B cell (primary cell): Measurements from ENCODE around the gene WDR1. TPM values are rescaled to one million over a fixed set of nuclear protein-coding genes. Genes with fewer than 3 reads are reported as not detected.

Experiments used
- ATAC-seq: fragments of 200-7000 bp; cut with Tn5 transposase; one replicate; pipeline ENCODE4 v1.10.0; 2021; ENCODE audit warnings: low read depth, mild to moderate bottlenecking, moderate number of reproducible peaks, moderate library complexity
- CTCF ChIA-PET: fragments of 350-600 bp; sonication (Branson Sonifier 250); formaldehyde crosslinking; loops from one replicate; lab custom pipeline; 2021; ENCODE audit warnings: antibody characterized with exemption, inconsistent platforms; lab: Charles Lee
- POLR2A ChIA-PET: fragments of 350-600 bp; sonication (Branson Sonifier 250); formaldehyde crosslinking; loops from one replicate; lab custom pipeline; 2021; ENCODE audit warnings: antibody characterized with exemption; lab: Charles Lee
- DNase-seq: peaks from one replicate; pipeline ENCODE4 v3.0.0; 2013
- H2AFZ ChIP-seq: 2 replicates; pipeline ENCODE4 v1.6.1; 2012; ENCODE audit warnings: mild to moderate bottlenecking, low read depth, low read length; ENCODE audit not compliant: insufficient read depth, poor library complexity, severe bottlenecking
- H3K27ac ChIP-seq, 2 donors: 1 replicate in 1 of 2; 2 replicates in 1 of 2; pipeline ENCODE4 v1.5.1; 2012 to 2013; ENCODE audit warnings: low read length in 2 of 2, mild to moderate bottlenecking in 2 of 2, moderate library complexity in 1 of 2
- H3K27me3 ChIP-seq, 4 experiments: fragments of 200-600 bp in 1 of 4; sonication (generic) in 1 of 4; replicated peaks in 1 of 4; 1 replicate in 2 of 4; 2 replicates in 2 of 4; pipeline versions ENCODE4 v1.6.1 to v1.7.0; 2013 to 2016; ENCODE audit warnings: low read length in 3 of 4, mild to moderate bottlenecking in 2 of 4, mixed read lengths in 1 of 4, moderate library complexity in 1 of 4; ENCODE audit not compliant: insufficient read depth in 4 of 4, control insufficient read depth in 3 of 4; ENCODE audit errors: control extremely low read depth in 1 of 4
- H3K36me3 ChIP-seq, 2 experiments: replicated peaks in 1 of 2; 1 replicate in 1 of 2; 2 replicates in 1 of 2; pipeline versions ENCODE4 v1.6.1 to v1.7.1; 2013; ENCODE audit warnings: low read length in 1 of 2; ENCODE audit not compliant: insufficient read depth in 2 of 2, control insufficient read depth in 1 of 2; ENCODE audit errors: control extremely low read depth in 1 of 2, extremely low read depth in 1 of 2
- H3K4me1 ChIP-seq, 2 donors: fragments of 200-600 bp in 1 of 2; sonication (generic) in 1 of 2; 1 replicate in 1 of 2; 2 replicates in 1 of 2; pipeline versions ENCODE4 v1.5.1 to v1.6.1; 2013 to 2017; ENCODE audit warnings: low read length in 2 of 2; ENCODE audit not compliant: control insufficient read depth in 2 of 2, insufficient read depth in 2 of 2
- H3K4me2 ChIP-seq: replicated peaks from 2 replicates; pipeline ENCODE3; 2012; ENCODE audit warnings: mild to moderate bottlenecking, low read depth, low read length; ENCODE audit not compliant: poor library complexity, severe bottlenecking
- H3K4me3 ChIP-seq, 5 experiments: fragments of 200-600 bp in 1 of 5; sonication (generic) in 1 of 5; 1 replicate in 3 of 5; 2 replicates in 2 of 5; pipeline versions ENCODE4 v1.5.1 to v1.7.0; 2011 to 2016; ENCODE audit warnings: low read length in 4 of 5, mild to moderate bottlenecking in 4 of 5, low read depth in 2 of 5, control low read depth in 1 of 5, moderate library complexity in 1 of 5; ENCODE audit not compliant: insufficient read depth in 1 of 5; ENCODE audit errors: control extremely low read depth in 1 of 5, extremely low read depth in 1 of 5
- H3K79me2 ChIP-seq: fragments of 200-600 bp; sonication (generic); one replicate; pipeline ENCODE4 v1.6.0; 2016; ENCODE audit warnings: low read length; ENCODE audit not compliant: control insufficient read depth, insufficient read depth
- H3K9ac ChIP-seq: fragments of 200-600 bp; sonication (generic); 2 replicates; pipeline ENCODE4 v1.6.1; 2017; ENCODE audit warnings: mild to moderate bottlenecking, low read length, moderate library complexity
- H3K9me3 ChIP-seq, 3 donors: one replicate each; pipeline versions ENCODE4 v1.6.1 to v1.7.1; 2013; ENCODE audit warnings: low read length in 2 of 3; ENCODE audit not compliant: control insufficient read depth in 2 of 3, insufficient read depth in 1 of 3; ENCODE audit errors: control extremely low read depth in 1 of 3
- H4K20me1 ChIP-seq: 2 replicates; pipeline ENCODE4 v1.6.0; 2012; ENCODE audit warnings: mild to moderate bottlenecking, low read length; ENCODE audit not compliant: insufficient read depth, control insufficient read depth, poor library complexity, severe bottlenecking
- H3K27ac Mint-ChIP-seq: one replicate; pipeline ENCODE4 v1.8.0; 2021; ENCODE audit warnings: mixed read lengths
- H3K27me3 Mint-ChIP-seq: one replicate; pipeline ENCODE4 v1.8.0; 2021; ENCODE audit warnings: mixed read lengths
- H3K4me1 Mint-ChIP-seq: one replicate; pipeline ENCODE4 v1.8.0; 2021; ENCODE audit warnings: mixed read lengths
- H3K4me3 Mint-ChIP-seq: one replicate; pipeline ENCODE4 v1.8.0; 2021; ENCODE audit warnings: mixed read lengths
- H3K9me3 Mint-ChIP-seq: one replicate; pipeline ENCODE4 v1.8.0; 2022; ENCODE audit warnings: mixed read lengths; ENCODE audit not compliant: insufficient read depth
- CTCF ChIP-seq: fragments of 200-600 bp; IDR thresholded peaks from one replicate; pipeline ENCODE4 v1.8.0; 2022; ENCODE audit warnings: antibody characterized with exemption, mild to moderate bottlenecking
- EZH2 ChIP-seq: IDR thresholded peaks from 2 replicates; pipeline ENCODE4 v1.6.1; 2012; ENCODE audit warnings: borderline replicate concordance, low read depth, mild to moderate bottlenecking, moderate library complexity, low read length; ENCODE audit not compliant: insufficient read depth, poor library complexity, severe bottlenecking
- WGBS: methylation state at CpG from one replicate; pipeline ENCODE4 v1.1.5; 2013; ENCODE audit warnings: missing lambda C conversion rate; ENCODE audit not compliant: insufficient coverage; 5-methylcytosine and 5-hydroxymethylcytosine counted together
- intact Hi-C: fragments of 100-400 bp; cut with micrococcal nuclease; formaldehyde crosslinking; loops from one replicate; pipeline ENCODE4 v1.10.0; 2022
- polyA plus RNA-seq: library from polyadenylated mRNA; depleted of rRNA; stranded (reverse); fragments of >200 nt; gene quantifications from 2 replicates; pipeline ENCODE4 v1.2.3, GENCODE V29; 2012
- total RNA-seq, 2 donors: library from RNA; stranded (reverse); fragments of 120-200 nt in 1 of 2; gene quantifications; 1 replicate in 1 of 2; 2 replicates in 1 of 2; pipeline versions ENCODE4 v1.2.3 to v1.2.4, GENCODE V29; 2013 to 2022

WDR1 gene
- total and polyA plus RNA-seq, 2 donors (not counting 1 experiment from before 2014, with no cell fraction given) = 134 to 217 TPM

DNA sequence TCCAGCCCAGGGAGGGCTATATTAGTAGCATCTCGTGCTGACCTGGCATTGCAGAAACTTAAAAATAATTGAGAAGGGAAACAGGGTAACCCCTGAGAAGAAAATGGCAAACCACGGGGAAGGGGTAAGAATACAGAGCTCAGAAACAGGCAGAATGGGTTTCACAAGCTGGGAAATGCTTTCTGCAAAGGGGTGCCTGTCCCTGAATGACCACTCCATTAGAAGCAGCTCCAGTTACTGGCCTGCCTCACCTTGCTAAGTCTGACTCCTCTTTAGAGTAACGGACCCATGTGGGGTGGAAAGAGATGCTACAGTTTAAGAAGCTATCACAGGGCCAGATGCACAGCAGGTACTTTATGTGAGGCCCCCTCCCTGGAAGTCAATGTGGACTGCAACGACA, 2.5 kb downstream of the WDR1 start:
- Histone ChIP-seq H3K4me1 (peaks cover 27 to 62% of the 10 kb centered on the region in 2 donors), H3K9me3 (no peaks in the 10 kb centered on the region), H2AFZ (no peak overlapping the region), H3K27me3 (no peaks in the 10 kb centered on the region), H3K79me2 (peaks cover 74% of the 10 kb centered on the region), H3K4me3 (no peak overlapping the region), H3K36me3 (peaks cover 0 to 61% of the 10 kb centered on the region in 2 experiments), H3K4me2 (no peak overlapping the region), H3K27ac (no peak overlapping the region), H4K20me1 (peaks cover 69% of the 10 kb centered on the region), H3K9ac (no peak overlapping the region)
- H3K4me3 Mint-ChIP-seq = peak overlapping the region; percentile 44
- intact Hi-C loops = no loop called here
- no peak overlapping the region for H3K27ac Mint-ChIP-seq
- ATAC-seq = no peak
- CTCF ChIA-PET = interaction anchor here (1.2 kb wide), 1 partner anchor 423 kb away, joined by 3 read pairs; no protein-coding TSS in a partner anchor
- WGBS = 100% methylated on average over 3 of the region's 4 CpGs
- H3K27me3 Mint-ChIP-seq = no peaks in the 10 kb centered on the region
- no peak for DNase-seq
- peaks cover 82% of the 10 kb centered on the region for H3K4me1 Mint-ChIP-seq
- no peaks in the 10 kb centered on the region for H3K9me3 Mint-ChIP-seq
- POLR2A ChIA-PET = no interaction called here
- TF ChIP-seq CTCF (no peak), EZH2 (no peak)

DNA sequence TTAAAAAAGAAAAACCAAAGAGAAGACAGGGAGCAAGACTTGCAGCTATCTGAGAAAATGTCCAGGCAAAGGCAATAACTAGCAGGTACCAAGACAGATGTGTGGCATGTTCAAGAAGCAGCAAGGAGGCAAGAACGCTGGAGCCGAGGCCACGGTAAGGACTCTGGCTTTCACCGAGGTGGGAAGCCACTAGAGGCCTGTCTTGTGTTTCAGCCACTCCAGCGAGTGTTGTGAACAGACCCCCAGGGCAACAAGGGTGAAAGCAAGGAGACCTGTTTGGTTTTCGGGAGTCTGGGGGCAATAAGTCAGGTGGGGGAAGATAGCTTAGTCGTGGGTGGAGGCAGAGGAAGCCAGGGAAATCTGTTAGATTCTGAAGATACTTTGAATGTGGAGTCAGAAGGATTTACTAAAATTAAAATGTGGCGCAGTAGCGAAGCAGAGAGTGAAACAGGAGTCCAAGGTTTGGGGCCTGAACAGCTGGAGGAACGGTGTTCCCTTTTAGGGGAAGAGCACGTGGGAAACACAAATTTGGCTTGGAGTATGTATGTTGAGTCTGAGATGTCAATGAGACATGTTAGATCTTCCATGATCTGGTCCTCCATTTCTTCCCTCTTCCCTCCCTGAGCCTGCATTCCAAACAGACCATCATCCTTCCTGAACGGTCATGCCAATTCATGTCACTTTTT, 3.1 kb downstream of the WDR1 start:
- Histone ChIP-seq H3K36me3 (peaks cover 0 to 67% of the 10 kb centered on the region in 2 experiments), H2AFZ (no peak overlapping the region), H3K9ac (no peak overlapping the region), H4K20me1 (peaks cover 75% of the 10 kb centered on the region), H3K27me3 (no peaks in the 10 kb centered on the region), H3K4me1 (peaks cover 25 to 62% of the 10 kb centered on the region in 2 donors), H3K4me3 (no peak overlapping the region), H3K79me2 (peaks cover 81% of the 10 kb centered on the region), H3K9me3 (no peaks in the 10 kb centered on the region), H3K4me2 (no peak overlapping the region), H3K27ac (no peak overlapping the region)
- DNase-seq (no peak), ATAC-seq (no peak)
- Mint-ChIP-seq H3K9me3 (no peaks in the 10 kb centered on the region), H3K27me3 (no peaks in the 10 kb centered on the region), H3K27ac (peak overlapping the region; percentile 41), H3K4me1 (peaks cover 82% of the 10 kb centered on the region), H3K4me3 (peak overlapping the region; percentile 33)
- intact Hi-C loops = no loop called here
- WGBS = 91% methylated on average over 10 of the region's 12 CpGs
- TF ChIP-seq CTCF = no peak
- TF ChIP-seq EZH2 = no peak
- CTCF ChIA-PET = interaction anchor here (1.2 kb wide), 1 partner anchor 8 kb away, joined by 3 read pairs; no protein-coding TSS in a partner anchor
- POLR2A ChIA-PET = no interaction called here
